ENCODE data around the gene RAB11B. TPM values are rescaled to one million over a fixed set of nuclear protein-coding genes. Genes with fewer than 3 reads are reported as not detected.
A peak's percentile ranks its signal among the peaks of the same experiment; 100 is the strongest.

The RAB11B gene
- total and polyA plus RNA-seq, 5 experiments from 2014 or later, result 46.9 to 112 (median 73.6) TPM

GRCh38 chr19:8388612-8388958, 1.6 kb upstream of the RAB11B start:
- peak overlapping the region in 4 of 10 donors; percentile 10 to 67 (median 39) for H3K4me3 Mint-ChIP-seq
- ATAC-seq (no peak), DNase-seq (no peak)
- POLR2A ChIA-PET, result interaction anchor here (0.6 to 1.2 kb wide), 3 partner anchors 25 to 98 kb away, joined by 3 to 4 read pairs (median 3); partner anchors contain the start of gene HNRNPM
- peaks cover 0 to 4% (median 0%) of the 10 kb centered on the region in 9 donors for H3K9me3 Mint-ChIP-seq
- H3K27ac Mint-ChIP-seq, result no peak overlapping the region
- H3K36me3 Mint-ChIP-seq, result peaks cover 0 to 7% (median 3%) of the 10 kb centered on the region in 3 donors
- no peaks in the 10 kb centered on the region for H3K27me3 Mint-ChIP-seq
- peaks cover 12 to 35% (median 29%) of the 10 kb centered on the region in 4 donors for H3K4me1 Mint-ChIP-seq

- Mint-ChIP-seq H3K27ac (peak overlapping the region; percentile 19 to 99 (median 92)), H3K4me1 (peaks cover 9 to 50% (median 34%) of the 10 kb centered on the region in 4 donors), H3K36me3 (peaks cover 0 to 9% (median 7%) of the 10 kb centered on the region in 3 donors), H3K4me3 (peak overlapping the region; percentile 77 to 95 (median 85)), H3K9me3 (peaks cover 0 to 4% (median 0%) of the 10 kb centered on the region in 9 donors), H3K27me3 (no peaks in the 10 kb centered on the region)
- DNase-seq (peak; percentile 84 to 93 (median 86)), ATAC-seq (peak; percentile 53 to 60)
- POLR2A ChIA-PET, result interaction anchor here (0.5 to 2.0 kb wide), 17 partner anchors 9 to 1714 kb away, joined by 3 to 10 read pairs (median 3); partner anchors contain the start of genes HNRNPM, MARCHF2, NDUFA7 and RPS28
Observed at GRCh38 chr19:8390617-8390981, 439 bp downstream of the RAB11B start.

- peak overlapping the region; percentile 77 to 95 (median 85) for H3K4me3 Mint-ChIP-seq
- peaks cover 0 to 14% (median 7%) of the 10 kb centered on the region in 3 donors for H3K36me3 Mint-ChIP-seq
- no peak for DNase-seq
- no peak for ATAC-seq
- POLR2A ChIA-PET, result interaction anchor here (0.5 to 2.0 kb wide), 7 partner anchors 10 to 447 kb away, joined by 3 to 10 read pairs (median 3); partner anchors contain the start of genes MARCHF2 and ZNF414
- peaks cover 0 to 4% (median 0%) of the 10 kb centered on the region in 9 donors for H3K9me3 Mint-ChIP-seq
- H3K27me3 Mint-ChIP-seq, result no peaks in the 10 kb centered on the region
- peak overlapping the region; percentile 81 to 99 (median 92) for H3K27ac Mint-ChIP-seq
- peaks cover 13 to 58% (median 39%) of the 10 kb centered on the region in 4 donors for H3K4me1 Mint-ChIP-seq
Observed at GRCh38 chr19:8391198-8392016, 1.2 kb downstream of the RAB11B start.

GRCh38 chr19:8392017-8392591, 1.9 kb downstream of the RAB11B start:
- Mint-ChIP-seq H3K27me3 (no peaks in the 10 kb centered on the region), H3K27ac (peak overlapping the region in 9 of 10 donors; percentile 67 to 93 (median 85)), H3K4me3 (peak overlapping the region in 8 of 10 donors; percentile 65 to 92 (median 76)), H3K9me3 (no peaks in the 10 kb centered on the region), H3K4me1 (peaks cover 18 to 65% (median 45%) of the 10 kb centered on the region in 4 donors), H3K36me3 (peaks cover 0 to 17% (median 0%) of the 10 kb centered on the region in 3 donors)
- DNase-seq, result no peak
- no peak for ATAC-seq
- POLR2A ChIA-PET, result no interaction called here

- POLR2A ChIA-PET, result interaction anchor here (0.6 to 2.1 kb wide), 3 partner anchors 12 to 1528 kb away, joined by 3 to 6 read pairs (median 3); partner anchors contain the start of gene MARCHF2
- DNase-seq, result no peak
- ATAC-seq, result no peak
- H3K4me3 Mint-ChIP-seq, result peak overlapping the region in 5 of 10 donors; percentile 6 to 54 (median 29)
- peaks cover 22 to 70% (median 50%) of the 10 kb centered on the region in 4 donors for H3K4me1 Mint-ChIP-seq
- H3K9me3 Mint-ChIP-seq, result no peaks in the 10 kb centered on the region
- peaks cover 0 to 17% (median 0%) of the 10 kb centered on the region in 3 donors for H3K36me3 Mint-ChIP-seq
- H3K27me3 Mint-ChIP-seq, result no peaks in the 10 kb centered on the region
- peak overlapping the region in 2 of 10 donors; percentile 27 to 62 for H3K27ac Mint-ChIP-seq
Observed at GRCh38 chr19:8393192-8393870, 3.2 kb downstream of the RAB11B start.

GRCh38 chr19:8393871-8394250, 3.7 kb downstream of the RAB11B start:
- peaks cover 22 to 72% (median 50%) of the 10 kb centered on the region in 4 donors for H3K4me1 Mint-ChIP-seq
- H3K27ac Mint-ChIP-seq, result peak overlapping the region in 3 of 10 donors; percentile 57 to 67 (median 62)
- H3K36me3 Mint-ChIP-seq, result peaks cover 0 to 17% (median 0%) of the 10 kb centered on the region in 3 donors
- H3K4me3 Mint-ChIP-seq, result no peak overlapping the region
- no peak for ATAC-seq
- no peaks in the 10 kb centered on the region for H3K27me3 Mint-ChIP-seq
- no peak for DNase-seq
- no peaks in the 10 kb centered on the region for H3K9me3 Mint-ChIP-seq
- POLR2A ChIA-PET, result interaction anchor here (2.1 kb wide), 1 partner anchor 20 kb away, joined by 6 read pairs; the partner anchor contains the start of gene MARCHF2

- ATAC-seq (no peak), DNase-seq (no peak)
- Mint-ChIP-seq H3K27me3 (no peaks in the 10 kb centered on the region), H3K4me3 (no peak overlapping the region), H3K4me1 (peaks cover 22 to 71% (median 46%) of the 10 kb centered on the region in 4 donors), H3K9me3 (no peaks in the 10 kb centered on the region), H3K36me3 (peaks cover 0 to 31% (median 0%) of the 10 kb centered on the region in 3 donors), H3K27ac (peak overlapping the region in 6 of 10 donors; percentile 21 to 88 (median 52))
- POLR2A ChIA-PET, result interaction anchor here (2.1 kb wide), 1 partner anchor 18 kb away, joined by 6 read pairs; the partner anchor contains the start of gene MARCHF2
Observed at GRCh38 chr19:8395621-8396082, 5.5 kb downstream of the RAB11B start.

GRCh38 chr19:8396185-8396562, 6.0 kb downstream of the RAB11B start:
- Mint-ChIP-seq H3K4me1 (peaks cover 22 to 66% (median 41%) of the 10 kb centered on the region in 4 donors), H3K4me3 (peak overlapping the region in 5 of 10 donors; percentile 4 to 34 (median 29)), H3K9me3 (no peaks in the 10 kb centered on the region), H3K27ac (peak overlapping the region in 5 of 10 donors; percentile 26 to 88 (median 84)), H3K27me3 (no peaks in the 10 kb centered on the region), H3K36me3 (peaks cover 0 to 31% (median 0%) of the 10 kb centered on the region in 3 donors)
- POLR2A ChIA-PET, result no interaction called here
- no peak for ATAC-seq
- no peak for DNase-seq

GRCh38 chr19:8396563-8397203, 6.5 kb downstream of the RAB11B start:
- DNase-seq, result peak; percentile 48 to 85 (median 64)
- Mint-ChIP-seq H3K9me3 (no peaks in the 10 kb centered on the region), H3K36me3 (peaks cover 0 to 35% (median 0%) of the 10 kb centered on the region in 3 donors), H3K4me3 (peak overlapping the region in 3 of 10 donors; percentile 4 to 34 (median 25)), H3K27ac (peak overlapping the region in 9 of 10 donors; percentile 32 to 88 (median 84)), H3K27me3 (no peaks in the 10 kb centered on the region), H3K4me1 (peaks cover 21 to 61% (median 36%) of the 10 kb centered on the region in 4 donors)
- POLR2A ChIA-PET, result no interaction called here
- peak; percentile 79 to 82 for ATAC-seq

GRCh38 chr19:8397271-8397670, 7.1 kb downstream of the RAB11B start:
- POLR2A ChIA-PET, result interaction anchor here (1.2 kb wide), 1 partner anchor 10 kb away, joined by 3 read pairs; no protein-coding TSS in a partner anchor
- peak overlapping the region in 9 of 10 donors; percentile 58 to 88 (median 84) for H3K27ac Mint-ChIP-seq
- H3K9me3 Mint-ChIP-seq, result no peaks in the 10 kb centered on the region
- no peaks in the 10 kb centered on the region for H3K27me3 Mint-ChIP-seq
- ATAC-seq, result no peak
- H3K4me1 Mint-ChIP-seq, result peaks cover 17 to 55% (median 31%) of the 10 kb centered on the region in 4 donors
- no peak for DNase-seq
- peak overlapping the region in 2 of 10 donors; percentile 54 to 63 for H3K4me3 Mint-ChIP-seq
- peaks cover 0 to 40% (median 0%) of the 10 kb centered on the region in 3 donors for H3K36me3 Mint-ChIP-seq

- H3K27me3 Mint-ChIP-seq, result no peaks in the 10 kb centered on the region
- ATAC-seq (no peak), DNase-seq (no peak)
- H3K4me3 Mint-ChIP-seq, result no peak overlapping the region
- H3K36me3 Mint-ChIP-seq, result peaks cover 0 to 45% (median 0%) of the 10 kb centered on the region in 3 donors
- H3K27ac Mint-ChIP-seq, result peak overlapping the region in 1 of 10 donors; percentile 67
- POLR2A ChIA-PET, result interaction anchor here (0.6 to 1.2 kb wide), 3 partner anchors 10 to 71 kb away, joined by 3 to 4 read pairs (median 3); no protein-coding TSS in a partner anchor
- H3K4me1 Mint-ChIP-seq, result peaks cover 16 to 51% (median 28%) of the 10 kb centered on the region in 4 donors
- no peaks in the 10 kb centered on the region for H3K9me3 Mint-ChIP-seq
Observed at GRCh38 chr19:8397746-8398310, 7.7 kb downstream of the RAB11B start.

All from naive thymus-derived CD8-positive, alpha-beta T cell (primary cell).